GM13977 (cell line): ENCODE measurements around the gene CD52.
A peak's percentile ranks its signal among the peaks of the same experiment; 100 is the strongest.

ENCODE experiments used
- DNase-seq: peaks from one replicate; pipeline ENCODE4 v3.0.0; 2012; ENCODE audit warnings: low spot score
- in situ Hi-C: fragments of 300-500 bp; cut with MboI; formaldehyde crosslinking; loops from one replicate; pipeline ENCODE4 v1.12.0; 2022; ENCODE audit warnings: low sequenced_read_pairs, low pct_unique_long_range_greater_than_20kb, mixed read lengths, inconsistent platforms; ENCODE audit not compliant: unreplicated experiment
- TF ChIP-seq, protein P1 (sequence below): IDR thresholded peaks from 2 replicates; pipeline ENCODE4 v1.5.1; 2012; ENCODE audit warnings: mild to moderate bottlenecking, control low read depth; ENCODE audit not compliant: insufficient read depth; ENCODE audit errors: extremely low read depth, missing control alignments

The CD52 gene

DNA sequence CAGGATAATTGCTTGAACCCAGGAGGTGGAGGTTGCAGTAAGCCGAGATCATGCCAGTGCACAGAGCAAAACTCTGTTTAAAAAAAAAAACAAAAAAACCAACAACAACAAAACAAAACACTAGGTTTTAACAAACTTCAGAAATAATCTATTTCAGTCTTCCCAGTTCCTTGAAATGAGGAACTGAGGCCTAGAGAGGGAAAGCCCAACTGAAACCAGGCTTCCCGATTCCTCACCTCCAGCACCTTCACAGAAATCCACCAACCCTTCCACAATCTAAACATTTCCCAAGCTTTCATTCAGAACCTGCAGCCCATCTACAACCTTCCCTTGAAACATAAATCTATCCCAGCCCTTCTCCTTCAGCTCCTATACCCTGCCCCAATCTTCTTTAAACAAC, 612 bp upstream of the CD52 start:
- TF ChIP-seq, protein P1, sequence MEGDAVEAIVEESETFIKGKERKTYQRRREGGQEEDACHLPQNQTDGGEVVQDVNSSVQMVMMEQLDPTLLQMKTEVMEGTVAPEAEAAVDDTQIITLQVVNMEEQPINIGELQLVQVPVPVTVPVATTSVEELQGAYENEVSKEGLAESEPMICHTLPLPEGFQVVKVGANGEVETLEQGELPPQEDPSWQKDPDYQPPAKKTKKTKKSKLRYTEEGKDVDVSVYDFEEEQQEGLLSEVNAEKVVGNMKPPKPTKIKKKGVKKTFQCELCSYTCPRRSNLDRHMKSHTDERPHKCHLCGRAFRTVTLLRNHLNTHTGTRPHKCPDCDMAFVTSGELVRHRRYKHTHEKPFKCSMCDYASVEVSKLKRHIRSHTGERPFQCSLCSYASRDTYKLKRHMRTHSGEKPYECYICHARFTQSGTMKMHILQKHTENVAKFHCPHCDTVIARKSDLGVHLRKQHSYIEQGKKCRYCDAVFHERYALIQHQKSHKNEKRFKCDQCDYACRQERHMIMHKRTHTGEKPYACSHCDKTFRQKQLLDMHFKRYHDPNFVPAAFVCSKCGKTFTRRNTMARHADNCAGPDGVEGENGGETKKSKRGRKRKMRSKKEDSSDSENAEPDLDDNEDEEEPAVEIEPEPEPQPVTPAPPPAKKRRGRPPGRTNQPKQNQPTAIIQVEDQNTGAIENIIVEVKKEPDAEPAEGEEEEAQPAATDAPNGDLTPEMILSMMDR: no peak
- DNase-seq: no peak
- in situ Hi-C loops: no loop called here

DNA sequence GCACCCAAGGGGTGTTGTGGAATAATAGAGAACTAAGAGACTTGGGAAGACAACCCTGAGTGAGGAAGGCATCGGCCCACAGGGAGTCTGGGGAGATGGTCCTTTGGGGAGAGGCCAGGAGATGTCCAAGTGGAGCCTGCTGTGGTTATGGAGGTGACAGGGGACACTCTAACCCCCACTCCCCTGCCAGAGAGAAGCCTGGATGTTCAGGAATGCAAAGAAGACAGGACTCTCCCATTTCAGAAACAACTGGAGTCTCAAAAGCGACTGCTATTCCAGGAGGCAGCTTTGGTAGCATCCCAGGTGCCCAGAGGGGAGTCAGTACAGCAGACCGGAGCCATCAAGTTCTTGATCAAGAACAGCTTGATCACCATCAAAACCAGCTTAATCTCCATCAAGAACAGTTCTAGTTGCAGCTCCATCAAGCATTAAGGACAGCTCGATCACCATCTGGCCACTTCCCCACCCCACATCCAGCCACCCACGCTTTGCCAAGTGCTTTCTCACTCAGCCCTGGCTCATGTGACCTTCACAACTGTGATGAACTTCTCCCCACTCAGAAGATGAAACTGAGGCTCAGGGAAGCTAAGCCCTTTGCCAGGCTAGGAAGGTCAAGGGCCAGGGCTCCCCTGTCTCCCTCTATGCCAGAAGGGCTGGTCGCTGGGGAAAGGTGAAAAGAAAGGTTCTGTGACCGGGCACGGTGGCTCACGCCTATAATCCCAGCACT, 743 bp downstream of the CD52 start:
- DNase-seq: no peak
- in situ Hi-C loops: no loop called here
- TF ChIP-seq, protein P1: no peak

DNA sequence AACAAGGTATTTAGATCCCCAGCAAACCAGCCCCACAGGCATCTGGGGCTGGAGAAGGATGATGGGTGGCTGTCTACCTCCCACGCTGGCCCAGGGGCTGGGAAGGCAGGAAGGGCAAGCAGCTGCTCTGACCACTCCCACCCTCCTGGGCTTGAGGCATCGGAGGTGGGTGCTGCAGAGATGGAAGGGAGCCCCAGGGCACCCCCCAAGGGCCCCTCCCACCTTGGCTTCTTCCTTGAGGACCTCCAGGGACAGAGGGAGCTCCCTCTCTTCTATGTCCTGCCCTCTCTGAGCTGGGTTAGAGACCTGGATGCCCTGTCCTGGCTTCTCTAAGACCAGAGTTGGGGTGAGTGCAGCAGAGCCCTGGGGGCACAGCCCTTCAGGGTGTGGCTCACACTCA, 3.1 kb downstream of the CD52 start:
- in situ Hi-C loops: loop anchor here (5.0 kb wide), 1 partner anchor 34 kb away; no protein-coding TSS in a partner anchor
- DNase-seq: no peak
- TF ChIP-seq, protein P1: no peak

DNA sequence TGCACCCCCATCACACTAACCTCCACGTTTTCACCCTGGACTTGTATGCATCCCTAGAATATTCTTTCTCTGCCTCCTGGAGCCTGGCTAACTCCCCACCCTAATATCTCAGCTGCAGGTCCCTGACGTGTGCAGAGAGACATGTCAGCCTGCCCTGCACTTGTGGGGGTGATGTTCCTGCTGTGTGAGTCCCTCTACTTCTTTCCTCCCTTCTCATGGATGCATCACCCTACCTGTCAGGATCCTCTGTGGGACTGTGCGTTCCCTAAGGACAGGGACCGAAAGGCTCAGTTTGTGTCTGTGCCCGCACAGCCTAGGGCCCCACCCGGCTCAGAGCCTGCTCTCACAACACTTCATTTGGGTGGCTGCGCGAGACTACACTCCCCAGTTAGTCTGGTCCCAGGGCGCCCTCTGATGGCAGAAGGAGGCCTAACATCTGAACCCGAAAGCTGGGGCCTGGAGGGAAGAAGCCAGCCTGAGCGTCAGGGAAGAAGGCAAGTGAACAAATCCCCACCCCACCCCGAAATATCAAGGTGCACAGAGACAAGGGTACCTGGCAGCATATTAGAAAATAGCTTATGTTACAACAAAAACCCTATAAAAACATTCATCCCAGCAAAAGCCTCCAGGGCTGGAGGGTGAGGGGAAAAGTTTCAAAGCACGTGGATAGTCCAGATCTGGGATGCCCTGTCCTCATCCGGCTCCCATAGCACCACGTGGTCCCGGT, 3.7 kb downstream of the CD52 start:
- DNase-seq: peak; percentile 86
- TF ChIP-seq, protein P1: peak; percentile 91
- in situ Hi-C loops: loop anchor here (5.0 kb wide), 1 partner anchor 34 kb away; no protein-coding TSS in a partner anchor

DNA sequence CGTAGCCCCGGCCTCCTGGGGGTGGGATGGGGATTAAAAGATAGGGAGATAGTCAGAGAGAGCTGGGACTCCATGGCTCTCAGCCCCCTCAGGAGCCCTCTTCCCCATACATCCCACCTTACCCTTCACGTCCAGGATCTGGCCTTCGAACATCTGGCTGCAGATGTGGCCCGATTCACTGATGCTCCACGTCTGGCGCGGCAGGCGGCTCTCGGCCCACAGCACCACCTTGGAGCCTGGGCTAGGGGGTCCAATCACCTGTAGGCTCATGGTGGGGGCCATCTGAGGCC, 4.2 kb downstream of the CD52 start:
- TF ChIP-seq, protein P1: no peak
- DNase-seq: no peak
- in situ Hi-C loops: loop anchor here (5.0 kb wide), 1 partner anchor 35 kb away; no protein-coding TSS in a partner anchor

DNA sequence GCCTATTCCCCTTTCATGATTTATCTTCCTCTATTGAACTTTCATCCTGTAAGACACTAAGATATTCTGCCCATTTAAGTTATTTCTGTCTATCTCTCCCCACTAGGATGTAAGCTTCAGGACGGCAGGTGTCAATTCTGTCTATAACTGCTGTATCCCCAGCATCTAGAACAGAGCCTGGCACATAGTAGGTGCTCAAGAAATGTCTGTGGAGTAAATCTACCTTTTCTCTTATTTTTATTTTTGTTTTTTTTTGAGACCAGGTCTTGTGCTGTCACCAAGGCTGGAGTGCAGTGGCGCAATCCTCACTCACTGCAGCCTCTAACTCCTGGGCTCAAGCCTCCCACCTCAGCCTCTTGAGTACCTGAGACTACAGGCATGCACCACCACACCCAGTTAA, 5.6 kb downstream of the CD52 start:
- in situ Hi-C loops: loop anchor here (5.0 kb wide), 1 partner anchor 36 kb away; no protein-coding TSS in a partner anchor
- DNase-seq: no peak
- TF ChIP-seq, protein P1: no peak
